HG03039 (cell line): Measurements from ENCODE around the gene DPPA2.

Experiments
- ATAC-seq: cut with Tn5 transposase; IDR thresholded peaks from one replicate; pipeline ENCODE4 v1.9.1; 2021; ENCODE audit warnings: mild to moderate bottlenecking, moderate library complexity; ENCODE audit not compliant: unreplicated experiment

The DPPA2 gene

DNA sequence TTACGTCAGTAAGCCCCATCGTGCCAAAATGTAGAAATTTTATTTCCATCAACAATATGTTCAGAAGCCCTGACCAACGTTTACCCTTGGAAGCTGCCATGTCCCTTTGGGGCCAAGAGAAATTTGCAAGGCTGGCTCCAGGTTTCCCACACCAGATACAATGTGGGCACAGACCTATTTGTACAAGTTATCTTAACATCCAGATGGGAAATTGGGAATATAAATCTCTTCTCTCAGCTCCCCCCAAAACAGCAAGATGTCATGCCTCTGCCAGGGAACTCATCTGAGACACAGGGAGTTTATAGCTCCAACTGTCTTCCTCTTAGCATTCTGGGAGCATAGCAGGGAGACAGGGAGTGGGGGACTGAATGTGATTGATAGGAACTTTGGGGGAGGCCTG is 9.3 kb upstream of the DPPA2 start:
- no peak for ATAC-seq

DNA sequence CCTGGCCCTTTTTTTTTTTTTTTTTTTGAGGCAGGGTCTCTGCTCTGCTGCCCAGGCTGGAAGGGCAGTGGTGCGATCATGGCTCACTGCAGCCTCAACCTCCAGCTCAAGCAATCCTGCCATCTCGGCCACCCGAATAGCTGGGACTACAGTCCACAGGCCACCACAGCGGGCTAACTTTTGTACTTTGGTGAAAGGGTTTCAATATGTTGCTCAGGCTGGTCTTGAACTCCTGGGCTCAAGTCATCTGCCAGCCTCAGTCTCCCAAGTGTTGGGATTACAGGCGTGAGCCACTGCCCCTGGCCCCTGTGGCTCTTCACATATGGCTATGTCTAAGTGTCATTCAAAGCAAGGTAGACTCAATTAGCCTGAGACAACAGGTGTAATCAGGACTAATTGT is 8.8 kb upstream of the DPPA2 start:
- no peak for ATAC-seq

DNA sequence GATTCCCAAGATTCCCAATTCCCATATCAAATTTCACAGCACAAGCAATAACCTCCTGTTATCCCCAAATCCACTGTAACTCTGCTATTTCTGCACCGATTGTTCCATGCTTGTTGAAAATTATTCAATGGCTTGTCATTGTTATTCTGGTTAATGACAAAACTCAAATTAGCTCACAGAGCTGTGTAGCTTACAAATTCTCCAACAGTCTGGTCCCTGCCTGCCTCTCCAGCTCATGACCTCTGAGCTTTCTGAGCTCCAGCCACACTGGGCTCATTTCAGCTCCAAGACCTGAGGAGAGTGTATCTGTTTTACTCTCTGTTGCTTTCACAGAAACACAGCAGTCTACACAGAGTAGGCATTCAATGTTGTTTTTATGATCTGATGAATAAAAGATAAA is 3.3 kb downstream of the DPPA2 start:
- no peak for ATAC-seq

DNA sequence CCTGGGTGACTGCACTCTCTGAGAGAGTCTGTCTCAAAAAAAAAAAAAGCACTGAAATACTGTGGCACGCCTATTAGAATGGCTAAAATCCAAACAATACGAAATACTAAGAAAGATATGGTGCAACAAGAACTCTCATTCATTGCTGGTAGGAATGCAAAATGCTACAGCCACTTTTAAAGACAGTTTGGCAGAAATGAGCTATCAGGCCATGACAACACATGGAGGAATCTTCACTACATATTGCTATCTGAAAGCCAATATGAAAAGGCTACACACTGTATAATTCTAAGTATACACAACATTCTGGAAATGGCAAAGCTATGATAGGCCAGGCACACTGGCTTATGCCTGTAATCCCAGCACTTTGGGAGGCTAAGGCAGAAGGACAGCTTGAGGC is 18.8 kb downstream of the DPPA2 start:
- ATAC-seq, result no peak

DNA sequence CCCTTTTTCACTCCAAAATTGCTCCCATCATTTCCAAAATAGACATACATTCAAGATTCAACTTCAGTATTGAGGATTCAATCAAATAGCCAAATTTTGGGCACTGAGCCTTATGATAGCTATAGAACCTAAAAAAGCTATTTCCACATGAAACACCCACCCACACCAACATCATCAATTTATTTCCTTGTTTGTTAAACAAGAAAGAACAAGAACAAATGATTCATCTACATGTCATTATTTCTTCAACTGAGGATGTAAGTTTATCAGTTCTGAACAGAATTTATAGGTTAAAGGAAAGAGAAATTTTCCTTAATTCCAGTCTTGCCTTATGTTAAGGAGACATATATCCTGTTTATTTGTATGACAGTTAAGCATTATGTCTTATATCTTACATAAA is 32.2 kb downstream of the DPPA2 start:
- ATAC-seq, result no peak

DNA sequence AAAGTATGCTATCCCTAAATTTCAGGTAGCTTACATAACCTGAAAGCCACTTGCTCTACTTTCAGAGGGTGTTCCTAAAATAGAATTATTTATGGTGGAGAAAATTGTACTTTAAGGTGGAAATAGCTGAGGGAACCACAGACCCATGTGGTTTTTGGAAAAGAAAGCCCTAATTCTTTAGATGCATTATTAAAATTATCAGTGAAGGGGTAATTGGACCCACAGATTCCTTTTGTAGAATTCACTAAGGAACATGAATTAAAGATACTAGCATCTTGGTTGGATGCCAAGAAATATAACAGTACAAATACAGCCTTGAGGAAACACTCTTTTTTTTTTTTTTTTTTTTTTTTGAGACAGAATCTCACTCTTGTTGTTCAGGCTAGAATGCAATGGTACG is 37.8 kb downstream of the DPPA2 start:
- ATAC-seq, result no peak

DNA sequence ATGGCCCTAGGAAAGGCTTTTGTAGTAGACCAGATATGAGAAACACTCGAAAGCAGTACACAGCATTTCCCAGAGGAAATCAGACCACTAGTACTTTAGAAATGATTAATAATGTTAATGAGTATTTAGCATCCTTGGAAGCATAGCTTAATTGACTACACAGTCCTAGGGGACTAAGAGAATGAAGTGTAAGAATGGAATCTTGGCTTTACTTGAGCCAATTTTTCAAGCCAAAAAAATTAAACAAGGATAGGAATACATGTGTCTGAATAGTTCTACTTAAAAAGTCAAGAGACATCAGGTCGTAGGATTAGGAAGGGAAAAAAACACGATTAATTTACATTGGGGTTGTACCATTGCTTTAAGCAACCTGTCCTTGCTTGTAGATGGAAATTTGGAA is 38.2 kb downstream of the DPPA2 start:
- ATAC-seq, result no peak

DNA sequence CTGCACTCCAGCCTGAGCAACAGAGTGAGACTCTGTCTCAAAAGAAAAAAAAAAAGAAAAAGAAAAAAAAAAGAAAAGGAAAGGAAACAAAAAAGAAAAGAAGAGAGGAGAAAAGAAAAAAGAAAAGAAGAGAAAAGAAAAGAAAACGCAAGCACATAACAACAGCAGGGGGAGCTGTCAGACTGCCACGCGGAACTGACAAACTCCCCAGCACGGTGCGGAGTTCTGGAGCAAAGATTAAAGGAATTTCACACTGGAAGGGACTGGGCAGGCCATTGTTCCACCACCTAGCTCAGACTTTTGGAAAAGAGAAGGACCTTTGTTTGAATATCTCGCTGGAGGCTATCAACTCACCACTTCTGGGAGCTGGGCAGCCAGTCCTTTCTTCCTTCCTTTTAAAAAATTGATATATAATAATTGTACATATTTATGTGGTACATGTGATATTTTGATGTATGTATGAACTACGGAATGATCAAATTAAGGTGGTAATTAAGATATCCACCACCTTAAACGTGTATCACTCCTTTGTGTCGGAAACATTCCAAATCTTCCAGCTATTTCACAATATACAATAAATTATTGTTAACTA is 40.5 kb downstream of the DPPA2 start:
- no peak for ATAC-seq

DNA sequence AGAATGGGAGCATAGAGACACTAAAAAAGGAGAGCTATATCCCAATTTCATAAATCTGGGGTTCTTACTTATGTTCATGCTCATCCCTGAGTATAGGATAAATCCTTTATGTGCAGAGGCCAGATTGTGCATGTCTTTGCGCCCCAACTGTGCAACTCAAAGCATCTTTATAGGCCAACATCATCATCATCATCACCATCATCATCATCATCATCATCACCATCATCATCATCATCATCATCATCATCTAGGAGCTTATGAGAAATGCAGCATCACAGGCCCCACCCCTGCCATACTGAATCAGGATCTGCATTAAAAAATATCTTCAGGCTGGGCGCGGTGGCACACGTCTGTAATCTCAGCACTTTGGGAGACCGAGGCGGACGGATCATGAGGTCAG is 45.5 kb downstream of the DPPA2 start:
- no peak for ATAC-seq

DNA sequence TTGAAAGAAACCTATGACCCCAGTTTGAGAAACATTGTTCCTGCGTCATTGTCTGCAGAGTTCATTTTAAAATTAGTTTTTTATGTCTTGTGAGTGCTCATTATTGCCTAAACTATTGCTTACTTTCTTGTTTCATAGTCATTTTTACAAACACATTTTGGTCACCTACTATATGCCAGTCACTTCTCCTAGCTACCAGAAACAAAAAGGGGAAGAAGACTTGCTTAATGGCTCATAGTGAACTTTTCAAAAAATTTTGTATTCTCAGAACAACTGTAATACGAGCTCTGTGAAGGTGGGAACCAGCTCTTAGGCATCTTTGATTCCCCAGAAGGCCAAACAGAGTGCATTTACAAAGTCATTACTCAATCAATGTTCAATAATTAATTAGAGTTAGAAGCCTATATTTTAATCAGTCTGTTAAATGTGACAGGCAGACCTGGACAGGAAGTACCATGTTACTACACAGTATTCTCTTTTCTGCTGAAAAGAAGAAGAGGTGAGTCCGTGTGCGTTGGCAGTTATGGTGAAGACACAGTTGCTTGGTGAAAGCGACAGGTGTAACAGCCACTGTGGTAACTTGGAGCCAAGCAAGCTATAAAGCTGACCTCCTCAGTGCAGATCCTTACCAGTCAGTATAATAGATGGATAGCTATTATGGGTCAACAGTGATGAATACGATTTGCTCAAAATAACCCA is 46.6 kb downstream of the DPPA2 start:
- no peak for ATAC-seq

DNA sequence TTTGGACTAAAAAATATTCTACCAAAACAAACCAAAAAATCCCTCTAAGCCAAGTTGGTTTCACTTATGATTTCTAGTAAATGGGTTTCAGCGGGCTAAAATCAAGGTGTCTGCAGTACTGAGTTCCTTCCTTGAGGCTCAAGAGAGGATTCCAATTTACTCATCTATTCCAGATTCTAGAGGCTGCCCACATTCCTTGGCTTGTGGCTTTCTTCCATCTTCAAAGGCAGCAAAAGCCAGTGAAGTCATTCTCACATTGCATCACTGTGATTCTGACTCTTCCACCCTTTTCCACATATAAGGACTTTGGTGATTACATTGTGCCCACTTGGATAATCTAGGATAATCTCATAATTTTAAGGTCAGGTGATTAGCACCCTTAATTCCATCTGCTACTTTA is 48.1 kb downstream of the DPPA2 start:
- no peak for ATAC-seq

DNA sequence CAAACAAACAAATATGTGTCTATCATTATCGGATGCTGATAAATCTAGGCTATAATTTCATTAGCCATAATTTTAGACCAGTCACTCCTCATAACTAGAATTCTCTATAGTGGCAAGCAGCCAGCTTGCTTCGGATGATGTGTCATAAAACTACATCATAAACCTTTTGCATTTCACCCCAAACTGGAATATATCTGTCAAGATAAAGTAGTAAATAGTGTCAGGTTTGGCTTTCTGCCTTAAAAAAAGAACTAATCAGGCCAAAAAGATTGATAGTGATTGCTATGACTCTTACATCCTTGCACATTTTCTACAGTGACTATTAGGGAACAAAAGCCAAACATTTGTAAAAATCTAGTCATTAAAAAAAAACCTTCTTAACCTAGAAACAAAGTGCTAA is 51.0 kb downstream of the DPPA2 start:
- ATAC-seq, result no peak

DNA sequence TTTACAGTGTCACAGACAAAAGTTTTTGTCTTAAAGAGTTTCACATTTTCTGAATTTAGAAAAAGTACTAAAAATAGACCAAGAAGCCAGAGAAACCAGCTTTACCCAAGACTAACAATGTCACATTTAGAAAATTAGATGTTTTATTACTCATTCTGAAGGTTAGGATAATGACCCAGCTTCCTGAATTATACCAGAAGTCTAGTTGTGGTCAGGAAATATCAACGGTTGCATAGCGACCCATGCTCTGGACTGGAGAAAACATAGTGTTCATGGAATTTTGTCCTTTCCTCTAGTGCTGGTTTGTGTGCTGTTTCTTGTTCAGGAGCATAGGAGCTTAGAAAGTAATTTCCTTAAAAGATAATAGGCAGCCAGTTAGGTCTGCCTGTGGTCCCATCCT is 59.0 kb downstream of the DPPA2 start:
- ATAC-seq, result no peak

DNA sequence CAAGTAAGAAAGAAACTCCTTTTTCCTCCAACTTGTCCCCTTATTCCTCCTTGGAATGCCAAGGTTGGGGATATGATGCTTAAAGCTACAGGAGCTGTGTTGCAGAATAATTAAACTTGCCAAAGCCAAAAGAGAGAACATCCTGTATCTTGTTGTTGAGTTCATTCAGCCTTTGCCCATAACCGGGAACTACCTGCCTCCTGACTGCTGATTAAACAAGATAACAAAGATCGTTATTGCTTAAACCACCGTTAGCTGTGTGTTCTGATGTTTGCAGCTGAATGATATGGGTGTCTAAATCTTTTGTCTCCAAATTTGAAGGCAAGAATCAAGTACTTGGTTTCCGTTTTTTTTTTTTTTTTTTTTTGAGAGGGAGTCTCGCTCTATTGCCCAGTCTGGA is 61.5 kb downstream of the DPPA2 start:
- ATAC-seq, result no peak

DNA sequence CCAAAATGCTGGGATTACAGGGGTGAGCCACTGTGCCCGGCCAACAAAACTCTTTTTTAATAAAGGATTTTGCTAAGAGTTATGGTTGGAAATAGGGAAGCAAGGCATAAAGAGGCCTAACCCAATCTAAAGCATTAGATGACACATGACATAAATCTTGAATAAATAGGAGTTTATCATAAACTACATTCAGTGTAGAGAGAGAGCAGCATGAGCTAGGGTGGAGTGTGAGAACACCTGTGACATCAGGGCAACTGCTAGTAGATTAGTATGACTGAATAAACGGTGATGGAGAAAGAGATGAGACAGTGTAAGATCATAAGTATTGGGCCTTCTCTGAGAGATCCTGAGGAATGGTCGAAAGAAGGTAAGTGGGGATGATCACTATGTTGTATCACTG is 63.7 kb downstream of the DPPA2 start:
- no peak for ATAC-seq
